Sigmoid colon (tissue), 7 donors: ENCODE data around the gene ATP2A2. TPM values are rescaled to one million over a fixed set of nuclear protein-coding genes. Genes with fewer than 3 reads are reported as not detected.

Source experiments
- DNase-seq: peaks from one replicate; pipeline ENCODE4 v3.0.0-alpha.2; 2019
- H3K27ac ChIP-seq, 4 donors: fragments of 200-600 bp; sonication (generic); one replicate each; pipeline ENCODE4 v1.5.1; 2016 to 2019; ENCODE audit warnings: mild to moderate bottlenecking in 1 of 4
- H3K27me3 ChIP-seq, 3 donors: fragments of 200-600 bp; sonication (generic); one replicate each; pipeline ENCODE4 v1.5.1; 2019; ENCODE audit warnings: mild to moderate bottlenecking in 1 of 3
- H3K36me3 ChIP-seq, 4 donors: fragments of 200-600 bp; sonication (generic); one replicate each; pipeline ENCODE4 v1.5.1; 2016 to 2019
- H3K4me1 ChIP-seq, 4 donors: fragments of 200-600 bp; sonication (generic); one replicate each; pipeline ENCODE4 v1.5.1; 2017 to 2019
- H3K4me3 ChIP-seq, 4 donors: fragments of 200-600 bp; sonication (generic); one replicate each; pipeline ENCODE4 v1.5.1; 2017 to 2019; ENCODE audit warnings: mild to moderate bottlenecking in 2 of 4, moderate library complexity in 1 of 4
- H3K9me3 ChIP-seq, 4 donors: fragments of 200-600 bp in 3 of 4; sonication (generic) in 3 of 4; one replicate each; pipeline versions ENCODE4 v1.5.1 to v1.6.1; 2013 to 2019
- EP300 ChIP-seq, 4 donors: sonication (generic); formaldehyde crosslinking; IDR thresholded peaks; one replicate each; pipeline ENCODE4 v1.6.1; 2017; ENCODE audit warnings: antibody characterized with exemption in 4 of 4
- POLR2A ChIP-seq, 2 donors: fragments of 450-650 bp; IDR thresholded peaks; one replicate each; pipeline ENCODE4 v1.6.1; 2016; ENCODE audit warnings: antibody characterized with exemption in 2 of 2, mild to moderate bottlenecking in 2 of 2, moderate library complexity in 2 of 2
- POLR2AphosphoS5 ChIP-seq, 4 donors: sonication (generic); formaldehyde crosslinking; IDR thresholded peaks; one replicate each; pipeline ENCODE4 v1.6.1; 2017; ENCODE audit warnings: antibody characterized with exemption in 4 of 4
- WGBS, 2 donors: extraction: QIAGEN DNeasy Blood & Tissue Kit; methylation state at CpG; one replicate each; pipeline ENCODE4 v1.1.7; 2013; 5-methylcytosine and 5-hydroxymethylcytosine counted together
- intact Hi-C: fragments of 100-400 bp; cut with DNase I; formaldehyde crosslinking; loops from one replicate; pipeline ENCODE4 v1.15.1; 2023
- polyA plus RNA-seq, 3 donors: library from polyadenylated mRNA; stranded (reverse); fragments of 200-250 nt; gene quantifications; one replicate each; pipeline ENCODE4 v1.2.3, GENCODE V29; 2013
- total RNA-seq, 4 donors: library from RNA; depleted of rRNA; stranded (reverse); fragments of >200 nt; gene quantifications; one replicate each; pipeline ENCODE4 v1.1.0, GENCODE V29; 2016
- TF ChIP-seq, protein P1 (sequence below), 4 experiments: fragments of 450-650 bp in 3 of 4; fragments of 200-600 bp in 1 of 4; IDR thresholded peaks; one replicate each; pipeline ENCODE4 v1.5.1; 2016 to 2019; ENCODE audit warnings: antibody characterized with exemption in 4 of 4, mild to moderate bottlenecking in 3 of 4, moderate library complexity in 2 of 4
- donor health status: healthy with polysubstance abuse.
- donor health status: Bipolar disorder and iron deficiency.
- donor health status: healthy.

Gene ATP2A2
- total and polyA plus RNA-seq, 7 donors = 16.6 to 121 (median 84.9) TPM

DNA sequence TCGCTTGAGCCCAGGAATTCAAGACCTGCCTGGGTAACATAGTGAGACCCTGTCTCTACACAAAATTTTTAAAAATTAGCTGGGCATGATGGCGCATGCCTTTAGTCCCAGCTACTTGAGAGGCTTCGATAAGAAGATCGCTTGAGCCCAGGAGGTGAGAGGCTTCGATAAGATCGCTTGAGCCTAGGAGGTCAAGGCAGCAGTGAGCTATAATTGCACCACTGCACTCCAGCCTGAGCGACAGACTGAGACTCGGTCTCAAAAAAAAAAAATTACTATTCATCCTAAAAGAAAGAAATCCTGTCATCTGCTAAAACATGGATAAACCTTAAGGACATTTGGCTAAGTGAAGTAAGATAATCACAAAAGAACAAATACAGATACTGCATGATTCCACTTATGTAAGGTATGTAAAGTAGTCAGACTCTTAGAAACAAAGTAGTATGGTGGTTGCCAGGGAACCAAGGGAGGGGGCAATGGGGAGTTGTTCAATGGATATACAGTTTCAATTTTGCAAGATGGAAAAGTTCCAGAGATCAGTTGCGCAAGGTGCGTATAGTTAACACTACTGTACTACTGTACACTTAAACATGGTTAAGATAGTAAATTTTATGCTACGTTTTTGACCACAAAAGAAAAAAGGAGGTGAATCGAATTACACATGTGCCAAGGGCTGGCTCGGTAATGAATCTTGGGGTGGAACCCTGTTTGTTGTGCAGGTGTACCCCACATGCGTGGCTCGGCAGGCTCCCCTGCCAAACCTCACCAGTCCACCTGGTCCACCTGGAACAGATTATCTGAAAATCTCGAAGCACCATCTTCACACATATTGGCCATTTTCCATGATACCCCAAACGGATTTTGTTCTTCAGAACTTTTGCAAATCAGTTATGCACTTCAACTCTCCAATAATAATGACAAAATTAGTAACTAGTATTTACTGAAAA lies 18.3 kb upstream of the ATP2A2 start:
- 81 to 86% methylated on average over 17 of the region's 17 CpGs for WGBS, 2 donors

DNA sequence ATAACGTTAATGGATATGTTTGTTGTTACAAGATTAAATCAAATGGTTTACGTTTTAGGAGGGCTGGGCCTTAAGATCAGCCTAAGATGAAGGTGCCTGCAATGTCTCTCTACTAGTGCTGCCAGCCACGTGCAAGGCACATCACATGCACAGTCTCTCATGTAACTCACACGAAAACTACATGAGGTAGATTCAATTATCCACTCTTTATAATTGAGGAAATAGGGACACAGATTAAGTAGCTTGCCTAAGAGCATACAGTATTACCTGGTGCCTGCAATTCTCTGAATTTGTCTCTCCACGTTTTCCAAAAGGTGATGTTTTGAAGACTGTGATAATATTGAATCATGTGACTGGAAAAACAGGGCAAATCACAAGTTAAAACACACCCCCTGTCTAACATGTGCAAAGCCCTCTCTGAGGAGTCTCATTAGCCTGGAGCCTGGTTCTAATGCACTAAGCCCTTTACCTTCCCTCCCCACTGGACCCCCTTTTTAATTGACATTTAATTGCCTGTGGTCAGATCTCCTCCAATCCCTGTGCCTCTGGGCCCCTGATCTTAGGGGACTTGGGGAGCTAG lies 14.6 kb upstream of the ATP2A2 start:
- DNase-seq = no peak
- H3K27ac ChIP-seq = peak overlapping the region in 3 of 4 donors; percentile 40 to 51 (median 49)
- no peaks in the 10 kb centered on the region for H3K9me3 ChIP-seq
- H3K4me3 ChIP-seq = no peak overlapping the region
- no peaks in the 10 kb centered on the region for H3K27me3 ChIP-seq
- TF ChIP-seq POLR2A (IDR thresholded peaks at IDR 0.05) = no peak
- TF ChIP-seq POLR2AphosphoS5 (IDR thresholded peaks at IDR 0.05) = no peak
- TF ChIP-seq, protein P1, sequence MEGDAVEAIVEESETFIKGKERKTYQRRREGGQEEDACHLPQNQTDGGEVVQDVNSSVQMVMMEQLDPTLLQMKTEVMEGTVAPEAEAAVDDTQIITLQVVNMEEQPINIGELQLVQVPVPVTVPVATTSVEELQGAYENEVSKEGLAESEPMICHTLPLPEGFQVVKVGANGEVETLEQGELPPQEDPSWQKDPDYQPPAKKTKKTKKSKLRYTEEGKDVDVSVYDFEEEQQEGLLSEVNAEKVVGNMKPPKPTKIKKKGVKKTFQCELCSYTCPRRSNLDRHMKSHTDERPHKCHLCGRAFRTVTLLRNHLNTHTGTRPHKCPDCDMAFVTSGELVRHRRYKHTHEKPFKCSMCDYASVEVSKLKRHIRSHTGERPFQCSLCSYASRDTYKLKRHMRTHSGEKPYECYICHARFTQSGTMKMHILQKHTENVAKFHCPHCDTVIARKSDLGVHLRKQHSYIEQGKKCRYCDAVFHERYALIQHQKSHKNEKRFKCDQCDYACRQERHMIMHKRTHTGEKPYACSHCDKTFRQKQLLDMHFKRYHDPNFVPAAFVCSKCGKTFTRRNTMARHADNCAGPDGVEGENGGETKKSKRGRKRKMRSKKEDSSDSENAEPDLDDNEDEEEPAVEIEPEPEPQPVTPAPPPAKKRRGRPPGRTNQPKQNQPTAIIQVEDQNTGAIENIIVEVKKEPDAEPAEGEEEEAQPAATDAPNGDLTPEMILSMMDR (IDR thresholded peaks at IDR 0.05) = no peak
- TF ChIP-seq EP300 (IDR thresholded peaks at IDR 0.05) = no peak
- H3K4me1 ChIP-seq = peaks cover 0 to 40% (median 33%) of the 10 kb centered on the region in 4 donors
- intact Hi-C loops = no loop called here
- 72 to 82% methylated on average over 5 of the region's 5 CpGs for WGBS, 2 donors
- H3K36me3 ChIP-seq = no peaks in the 10 kb centered on the region

More for the DNA sequence above, 18.3 kb upstream of the ATP2A2 start:
- Histone ChIP-seq H3K36me3 (no peaks in the 10 kb centered on the region), H3K27ac (peak overlapping the region in 1 of 4 donors; percentile 15), H3K9me3 (no peaks in the 10 kb centered on the region), H3K4me1 (peaks cover 0 to 11% (median 9%) of the 10 kb centered on the region in 4 donors), H3K27me3 (no peaks in the 10 kb centered on the region), H3K4me3 (no peak overlapping the region)
- TF ChIP-seq, protein P1 (IDR thresholded peaks at IDR 0.05) = no peak
- TF ChIP-seq POLR2A (IDR thresholded peaks at IDR 0.05) (no peak), EP300 (IDR thresholded peaks at IDR 0.05) (no peak), POLR2AphosphoS5 (IDR thresholded peaks at IDR 0.05) (no peak)
- intact Hi-C loops = no loop called here
- no peak for DNase-seq

GRCh38 chr12:110266980-110267620 lies 13.9 kb upstream of the ATP2A2 start:
- TF ChIP-seq, protein P1 (IDR thresholded peaks at IDR 0.05) = no peak
- TF ChIP-seq POLR2AphosphoS5 (IDR thresholded peaks at IDR 0.05) = peak in 2 of 4 donors; percentile 7 to 33
- H3K4me1 ChIP-seq = peaks cover 0 to 42% (median 33%) of the 10 kb centered on the region in 4 donors
- intact Hi-C loops = no loop called here
- peak overlapping the region; percentile 24 to 51 (median 44) for H3K27ac ChIP-seq
- no peaks in the 10 kb centered on the region for H3K9me3 ChIP-seq
- 55 to 65% methylated on average over 9 of the region's 9 CpGs for WGBS, 2 donors
- no peaks in the 10 kb centered on the region for H3K27me3 ChIP-seq
- DNase-seq = peak; percentile 81
- H3K36me3 ChIP-seq = no peaks in the 10 kb centered on the region
- H3K4me3 ChIP-seq = no peak overlapping the region

- WGBS, 2 donors = 52 to 60% methylated on average over 8 of the region's 8 CpGs
- no peaks in the 10 kb centered on the region for H3K36me3 ChIP-seq
- TF ChIP-seq, protein P1 (IDR thresholded peaks at IDR 0.05) = no peak
- no peak for TF ChIP-seq EP300 (IDR thresholded peaks at IDR 0.05)
- TF ChIP-seq POLR2AphosphoS5 (IDR thresholded peaks at IDR 0.05) = no peak
- TF ChIP-seq POLR2A (IDR thresholded peaks at IDR 0.05) = no peak
- H3K4me1 ChIP-seq = peaks cover 0 to 42% (median 33%) of the 10 kb centered on the region in 4 donors
- peak overlapping the region; percentile 41 to 74 (median 62) for H3K27ac ChIP-seq
- H3K4me3 ChIP-seq = no peak overlapping the region
- no peaks in the 10 kb centered on the region for H3K9me3 ChIP-seq
- DNase-seq = peak; percentile 72
- intact Hi-C loops = no loop called here
- H3K27me3 ChIP-seq = no peaks in the 10 kb centered on the region
Measured at GRCh38 chr12:110269622-110270124, 11.4 kb upstream of the ATP2A2 start.
